ENCODE measurements around the gene CLEC16A. TPM values are rescaled to one million over a fixed set of nuclear protein-coding genes. Genes with fewer than 3 reads are reported as not detected.

CLEC16A gene
- polyA plus RNA-seq, 2 donors: 9.0 to 12.5 TPM

- H3K36me3 ChIP-seq (ENCODE audit: control insufficient read depth in 2 of 2, insufficient read depth in 2 of 2, low read length in 1 of 2): peaks cover 0 to 14% of the 10 kb centered on the region in 2 donors
- peaks cover 6 to 8% of the 10 kb centered on the region in 2 donors for H3K4me1 ChIP-seq (ENCODE audit: control insufficient read depth in 2 of 2, insufficient read depth in 2 of 2, low read length in 1 of 2)
- no peak overlapping the region for H3K27ac ChIP-seq (ENCODE audit: low read depth in 2 of 2, low read length in 1 of 2)
- WGBS, 2 donors: 77 to 79% methylated on average over 13 of the region's 13 CpGs
- H3K4me3 ChIP-seq (ENCODE audit: low read depth in 1 of 2, low read length in 2 of 2): no peak overlapping the region
- H3K27me3 ChIP-seq (ENCODE audit: control insufficient read depth in 1 of 2, insufficient read depth in 2 of 2, low read length in 2 of 2): no peaks in the 10 kb centered on the region
- no peaks in the 10 kb centered on the region for H3K9me3 ChIP-seq (ENCODE audit: control insufficient read depth in 2 of 2, insufficient read depth in 1 of 2, low read depth in 1 of 2, low read length in 1 of 2)
Measured at GRCh38 chr16:11076259-11077018, 132.1 kb downstream of the CLEC16A start.

DNA sequence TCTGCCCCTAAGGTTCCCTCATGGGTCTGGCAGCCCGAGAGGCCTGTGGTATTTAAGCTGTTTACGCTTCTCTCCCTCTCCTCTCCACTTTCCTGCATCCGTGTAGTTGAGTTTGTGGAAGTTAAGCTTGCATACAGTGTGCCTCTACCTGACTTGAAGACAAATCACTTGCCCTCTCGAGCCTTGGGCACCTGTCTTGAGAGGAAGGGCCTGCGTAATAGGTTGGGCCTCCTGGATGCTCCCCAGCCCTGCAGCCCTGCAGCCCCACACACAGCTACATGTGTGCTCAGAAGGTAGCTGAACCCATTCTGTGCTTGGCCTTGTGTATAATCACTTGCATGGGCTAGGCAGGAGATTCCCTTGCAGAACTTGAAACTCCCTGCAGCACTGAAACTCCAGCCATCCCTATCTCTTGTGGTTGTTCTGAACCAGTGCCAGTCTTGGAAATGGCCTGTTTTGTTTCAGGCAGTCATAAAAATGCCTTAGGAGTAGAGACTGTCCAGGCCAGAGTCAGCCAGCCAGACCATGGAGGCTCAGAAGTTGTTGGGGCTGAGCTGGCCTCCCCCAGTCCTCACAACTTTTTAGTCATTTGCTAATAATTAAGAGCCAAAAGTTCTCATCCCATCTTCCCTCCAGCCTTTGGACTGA lies 134.6 kb downstream of the CLEC16A start:
- Histone ChIP-seq H3K4me3 (ENCODE audit: low read depth in 1 of 2, low read length in 2 of 2) (no peak overlapping the region), H3K9me3 (ENCODE audit: control insufficient read depth in 2 of 2, insufficient read depth in 1 of 2, low read depth in 1 of 2, low read length in 1 of 2) (no peaks in the 10 kb centered on the region), H3K4me1 (ENCODE audit: control insufficient read depth in 2 of 2, insufficient read depth in 2 of 2, low read length in 1 of 2) (peaks cover 3 to 12% of the 10 kb centered on the region in 2 donors), H3K36me3 (ENCODE audit: control insufficient read depth in 2 of 2, insufficient read depth in 2 of 2, low read length in 1 of 2) (peaks cover 0 to 11% of the 10 kb centered on the region in 2 donors), H3K27ac (ENCODE audit: low read depth in 2 of 2, low read length in 1 of 2) (no peak overlapping the region), H3K27me3 (ENCODE audit: control insufficient read depth in 1 of 2, insufficient read depth in 2 of 2, low read length in 2 of 2) (no peaks in the 10 kb centered on the region)
- 88 to 91% methylated on average over 5 of the region's 5 CpGs for WGBS, 2 donors

DNA sequence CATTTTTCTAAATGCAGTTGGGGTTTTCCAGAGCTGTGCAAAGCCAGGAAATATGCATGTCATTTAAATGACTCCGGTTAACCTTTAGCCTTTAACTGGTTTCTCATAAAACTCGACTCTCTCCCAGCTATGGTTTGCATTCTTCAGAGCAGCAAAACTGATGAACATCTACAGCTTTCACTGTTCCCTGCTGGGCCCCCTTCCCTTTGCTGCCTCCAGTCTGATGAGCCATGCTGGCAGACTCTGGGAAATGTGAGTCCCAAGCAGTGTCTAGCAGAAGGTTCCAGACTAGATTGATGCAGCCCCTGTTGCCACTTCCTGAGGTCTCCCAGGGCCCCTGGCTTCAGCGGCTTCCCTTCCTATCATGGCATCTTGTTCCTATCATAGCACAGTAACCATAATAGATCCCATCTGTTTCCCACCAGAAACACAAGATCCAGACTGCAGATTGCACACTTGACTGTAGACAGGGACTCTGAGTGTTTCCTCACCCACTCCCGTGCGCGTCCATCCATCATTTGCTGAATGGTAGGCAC lies 135.4 kb downstream of the CLEC16A start:
- Histone ChIP-seq H3K9me3 (ENCODE audit: control insufficient read depth in 2 of 2, insufficient read depth in 1 of 2, low read depth in 1 of 2, low read length in 1 of 2) (no peaks in the 10 kb centered on the region), H3K4me1 (ENCODE audit: control insufficient read depth in 2 of 2, insufficient read depth in 2 of 2, low read length in 1 of 2) (peaks cover 3 to 12% of the 10 kb centered on the region in 2 donors), H3K4me3 (ENCODE audit: low read depth in 1 of 2, low read length in 2 of 2) (no peak overlapping the region), H3K27ac (ENCODE audit: low read depth in 2 of 2, low read length in 1 of 2) (no peak overlapping the region), H3K27me3 (ENCODE audit: control insufficient read depth in 1 of 2, insufficient read depth in 2 of 2, low read length in 2 of 2) (no peaks in the 10 kb centered on the region), H3K36me3 (ENCODE audit: control insufficient read depth in 2 of 2, insufficient read depth in 2 of 2, low read length in 1 of 2) (peaks cover 0 to 11% of the 10 kb centered on the region in 2 donors)
- 53 to 59% methylated on average over 6 of the region's 6 CpGs for WGBS, 2 donors

- Histone ChIP-seq H3K27me3 (ENCODE audit: control insufficient read depth in 1 of 2, insufficient read depth in 2 of 2, low read length in 2 of 2) (no peaks in the 10 kb centered on the region), H3K36me3 (ENCODE audit: control insufficient read depth in 2 of 2, insufficient read depth in 2 of 2, low read length in 1 of 2) (peaks cover 0 to 11% of the 10 kb centered on the region in 2 donors), H3K9me3 (ENCODE audit: control insufficient read depth in 2 of 2, insufficient read depth in 1 of 2, low read depth in 1 of 2, low read length in 1 of 2) (no peaks in the 10 kb centered on the region), H3K27ac (ENCODE audit: low read depth in 2 of 2, low read length in 1 of 2) (no peak overlapping the region), H3K4me1 (ENCODE audit: control insufficient read depth in 2 of 2, insufficient read depth in 2 of 2, low read length in 1 of 2) (peaks cover 3 to 12% of the 10 kb centered on the region in 2 donors), H3K4me3 (ENCODE audit: low read depth in 1 of 2, low read length in 2 of 2) (no peak overlapping the region)
- whole genome bisulfite sequencing, 2 donors: 75 to 78% methylated on average over 10 of the region's 10 CpGs
Measured at GRCh38 chr16:11080327-11080967, 136.1 kb downstream of the CLEC16A start.

GRCh38 chr16:11080999-11081630 lies 136.8 kb downstream of the CLEC16A start:
- Histone ChIP-seq H3K4me1 (ENCODE audit: control insufficient read depth in 2 of 2, insufficient read depth in 2 of 2, low read length in 1 of 2) (peaks cover 3 to 12% of the 10 kb centered on the region in 2 donors), H3K27me3 (ENCODE audit: control insufficient read depth in 1 of 2, insufficient read depth in 2 of 2, low read length in 2 of 2) (no peaks in the 10 kb centered on the region), H3K27ac (ENCODE audit: low read depth in 2 of 2, low read length in 1 of 2) (no peak overlapping the region), H3K4me3 (ENCODE audit: low read depth in 1 of 2, low read length in 2 of 2) (no peak overlapping the region), H3K9me3 (ENCODE audit: control insufficient read depth in 2 of 2, insufficient read depth in 1 of 2, low read depth in 1 of 2, low read length in 1 of 2) (no peaks in the 10 kb centered on the region), H3K36me3 (ENCODE audit: control insufficient read depth in 2 of 2, insufficient read depth in 2 of 2, low read length in 1 of 2) (peaks cover 0 to 11% of the 10 kb centered on the region in 2 donors)
- 95 to 98% methylated on average over 7 of the region's 7 CpGs for WGBS, 2 donors

DNA sequence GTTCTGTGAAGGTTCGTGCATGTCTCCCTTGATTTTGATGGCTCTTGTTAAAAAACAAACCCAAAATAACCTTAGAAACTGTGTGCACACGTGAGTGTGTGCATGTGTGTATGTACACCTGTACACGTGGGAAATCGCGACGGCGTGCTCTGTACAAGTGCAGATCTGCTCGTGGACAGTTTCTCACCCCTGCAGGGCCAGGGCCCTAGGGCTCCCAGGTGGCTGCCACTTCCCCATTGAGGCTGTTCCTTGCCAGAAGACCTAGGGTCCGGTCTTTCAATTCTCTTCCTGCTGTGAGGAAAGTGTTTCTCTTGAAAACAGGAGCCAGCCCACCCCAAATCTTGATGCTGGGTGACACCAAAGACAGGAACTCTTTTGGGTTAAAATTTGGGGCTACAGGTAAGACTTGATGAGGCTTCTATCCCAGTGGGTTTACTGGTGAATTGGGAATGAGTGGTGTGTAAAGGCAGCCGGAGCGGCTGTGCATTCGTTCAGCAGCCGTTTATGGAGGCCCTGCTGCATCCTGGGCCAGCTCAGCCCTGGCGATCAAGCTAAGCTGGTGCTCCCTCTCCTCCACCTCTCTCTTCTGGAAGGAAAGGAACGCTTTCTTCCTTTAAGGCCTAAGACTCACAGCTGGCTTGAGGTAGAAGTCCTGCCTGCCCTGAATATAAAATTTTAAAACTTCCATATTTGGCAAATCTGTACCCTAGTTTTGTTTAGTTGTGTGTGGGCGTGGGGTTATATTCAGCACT lies 137.9 kb downstream of the CLEC16A start:
- Histone ChIP-seq H3K27ac (ENCODE audit: low read depth in 2 of 2, low read length in 1 of 2) (no peak overlapping the region), H3K36me3 (ENCODE audit: control insufficient read depth in 2 of 2, insufficient read depth in 2 of 2, low read length in 1 of 2) (peaks cover 0 to 5% of the 10 kb centered on the region in 2 donors), H3K27me3 (ENCODE audit: control insufficient read depth in 1 of 2, insufficient read depth in 2 of 2, low read length in 2 of 2) (no peaks in the 10 kb centered on the region), H3K4me1 (ENCODE audit: control insufficient read depth in 2 of 2, insufficient read depth in 2 of 2, low read length in 1 of 2) (peaks cover 3 to 12% of the 10 kb centered on the region in 2 donors), H3K4me3 (ENCODE audit: low read depth in 1 of 2, low read length in 2 of 2) (no peak overlapping the region), H3K9me3 (ENCODE audit: control insufficient read depth in 2 of 2, insufficient read depth in 1 of 2, low read depth in 1 of 2, low read length in 1 of 2) (no peaks in the 10 kb centered on the region)
- 93 to 94% methylated on average over 16 of the region's 16 CpGs for WGBS, 2 donors

- no peak overlapping the region for H3K27ac ChIP-seq (ENCODE audit: low read depth in 2 of 2, low read length in 1 of 2)
- peaks cover 0 to 6% of the 10 kb centered on the region in 2 donors for H3K36me3 ChIP-seq (ENCODE audit: control insufficient read depth in 2 of 2, insufficient read depth in 2 of 2, low read length in 1 of 2)
- H3K9me3 ChIP-seq (ENCODE audit: control insufficient read depth in 2 of 2, insufficient read depth in 1 of 2, low read depth in 1 of 2, low read length in 1 of 2): no peaks in the 10 kb centered on the region
- no peaks in the 10 kb centered on the region for H3K27me3 ChIP-seq (ENCODE audit: control insufficient read depth in 1 of 2, insufficient read depth in 2 of 2, low read length in 2 of 2)
- H3K4me1 ChIP-seq (ENCODE audit: control insufficient read depth in 2 of 2, insufficient read depth in 2 of 2, low read length in 1 of 2): peaks cover 3 to 12% of the 10 kb centered on the region in 2 donors
- H3K4me3 ChIP-seq (ENCODE audit: low read depth in 1 of 2, low read length in 2 of 2): no peak overlapping the region
- WGBS, 2 donors: 88 to 93% methylated on average over 2 of the region's 2 CpGs
Measured at GRCh38 chr16:11082860-11083388, 138.6 kb downstream of the CLEC16A start.

GRCh38 chr16:11084484-11084875 lies 140.1 kb downstream of the CLEC16A start:
- Histone ChIP-seq H3K9me3 (ENCODE audit: control insufficient read depth in 2 of 2, insufficient read depth in 1 of 2, low read depth in 1 of 2, low read length in 1 of 2) (no peaks in the 10 kb centered on the region), H3K27ac (ENCODE audit: low read depth in 2 of 2, low read length in 1 of 2) (no peak overlapping the region), H3K36me3 (ENCODE audit: control insufficient read depth in 2 of 2, insufficient read depth in 2 of 2, low read length in 1 of 2) (peaks cover 0 to 10% of the 10 kb centered on the region in 2 donors), H3K4me1 (ENCODE audit: control insufficient read depth in 2 of 2, insufficient read depth in 2 of 2, low read length in 1 of 2) (peaks cover 2 to 9% of the 10 kb centered on the region in 2 donors), H3K27me3 (ENCODE audit: control insufficient read depth in 1 of 2, insufficient read depth in 2 of 2, low read length in 2 of 2) (no peaks in the 10 kb centered on the region), H3K4me3 (ENCODE audit: low read depth in 1 of 2, low read length in 2 of 2) (no peak overlapping the region)
- 48 to 54% methylated on average over 11 of the region's 11 CpGs for WGBS, 2 donors
